ENCODE results near the gene WDR73. TPM values are rescaled to one million over a fixed set of nuclear protein-coding genes. Genes with fewer than 3 reads are reported as not detected.

WDR73 gene
- polyA plus RNA-seq, 1 of the 3 experiments (the other 2 are of a cell fraction), result 32.9 TPM

GRCh38 chr15:84702961-84703482 lies 48.9 kb upstream of the WDR73 start:
- no peaks in the 10 kb centered on the region; a peak in 1 of 4 replicates for H3K4me1 ChIP-seq (ENCODE audit: control insufficient read depth in 1 of 2, insufficient read depth in 2 of 2, low read depth in 1 of 2, low read length in 1 of 2)
- no peak for TF ChIP-seq ZBTB33 (IDR thresholded peaks at IDR 0.05; ENCODE audit: borderline replicate concordance, low read depth)
- TF ChIP-seq TCF12 (IDR thresholded peaks at IDR 0.05), result no peak
- no peak for TF ChIP-seq SMC3 (IDR thresholded peaks at IDR 0.05; ENCODE audit: low read depth, low read length)
- no peak for TF ChIP-seq NFIC (IDR thresholded peaks at IDR 0.05; ENCODE audit: borderline replicate concordance)
- no peak for TF ChIP-seq NRF1 (IDR thresholded peaks at IDR 0.05; ENCODE audit: low read depth, low read length)
- no peak for TF ChIP-seq MEF2A (IDR thresholded peaks at IDR 0.05; ENCODE audit: borderline replicate concordance, low read depth)
- no peak for TF ChIP-seq PBX3 (IDR thresholded peaks at IDR 0.05)
- TF ChIP-seq YY1 (IDR thresholded peaks at IDR 0.05; ENCODE audit: low read depth), result no peak
- no peak for TF ChIP-seq RXRA (IDR thresholded peaks at IDR 0.05; ENCODE audit: borderline replicate concordance, low read depth)
- TF ChIP-seq MXI1 (IDR thresholded peaks at IDR 0.05; ENCODE audit: low read depth, low read length), result no peak
- no peak for TF ChIP-seq CHD2 (IDR thresholded peaks at IDR 0.05; ENCODE audit: low read length, partially characterized antibody)
- TF ChIP-seq ELF1 (IDR thresholded peaks at IDR 0.05), result no peak
- no peak for TF ChIP-seq EZH2phosphoT487 (IDR thresholded peaks at IDR 0.05; ENCODE audit: borderline replicate concordance, low read depth)
- TF ChIP-seq RAD21 (IDR thresholded peaks at IDR 0.05; ENCODE audit: low read length), result no peak
- TF ChIP-seq JUND (IDR thresholded peaks at IDR 0.05), result no peak
- no peak for TF ChIP-seq SIN3A (IDR thresholded peaks at IDR 0.05; ENCODE audit: borderline replicate concordance, low read depth, low read length)
- no peak for TF ChIP-seq FOSL2 (IDR thresholded peaks at IDR 0.05; ENCODE audit: borderline replicate concordance, low read depth)
- TF ChIP-seq USF1 (IDR thresholded peaks at IDR 0.05; ENCODE audit: borderline replicate concordance, low read depth), result no peak
- no peak for TF ChIP-seq EP300 (IDR thresholded peaks at IDR 0.05; ENCODE audit: borderline replicate concordance in 1 of 2, low read depth in 1 of 2, low read length in 1 of 2)
- TF ChIP-seq POLR2AphosphoS5 (IDR thresholded peaks at IDR 0.05; ENCODE audit: low read depth, low read length), result no peak
- peaks cover 100% of the 10 kb centered on the region for H3K79me2 ChIP-seq (ENCODE audit: insufficient read depth)
- peaks cover 11% of the 10 kb centered on the region for H3F3A ChIP-seq (replicated peaks; ENCODE audit: insufficient read depth)
- no peak overlapping the region for H2AFZ ChIP-seq (ENCODE audit: low read depth)
- CTCF ChIA-PET, result interaction anchor here (1.3 kb wide), 1 partner anchor 45 kb away, joined by 3 read pairs; the partner anchor contains the start of gene NMB
- no peak overlapping the region for H3K27ac ChIP-seq (ENCODE audit: low read depth in 2 of 2, low read length in 1 of 2)
- H3K9me2 ChIP-seq, result no peaks in the 10 kb centered on the region
- H3K27me3 ChIP-seq (ENCODE audit: insufficient read depth), result no peaks in the 10 kb centered on the region
- WGBS (ENCODE audit: low lambda C conversion rate), result 94% methylated on average over 4 of the region's 4 CpGs
- H3K4me2 ChIP-seq, result no peak overlapping the region
- no peak for DNase-seq
- H3K4me3 ChIP-seq (ENCODE audit: low read depth in 2 of 2, low read length in 1 of 2), result no peak overlapping the region
- peaks cover 99% of the 10 kb centered on the region for H4K20me1 ChIP-seq (ENCODE audit: insufficient read depth)
- no peaks in the 10 kb centered on the region for H3K9me3 ChIP-seq
- H3K36me3 ChIP-seq (replicated peaks in 1 of 2; ENCODE audit: control insufficient read depth in 1 of 2, insufficient read depth in 2 of 2, low read length in 1 of 2), result peaks cover 2 to 13% of the 10 kb centered on the region in 2 experiments
- POLR2A ChIA-PET, result no interaction called here
- H3K9ac ChIP-seq, result no peak overlapping the region

Data from SK-N-SH (cell line).